GM12878 (cell line): Measurements from ENCODE around the gene ABCB10. TPM values are rescaled to one million over a fixed set of nuclear protein-coding genes. Genes with fewer than 3 reads are reported as not detected.

ENCODE experiments used
- ATF2 ChIP-seq: IDR thresholded peaks from 2 replicates; pipeline ENCODE4 v1.6.1; 2012; ENCODE audit warnings: low read length, inconsistent platforms
- CREM ChIP-seq: IDR thresholded peaks from 2 replicates; pipeline ENCODE4 v1.6.1; 2014; ENCODE audit warnings: antibody characterized with exemption, low read depth
- CUX1 ChIP-seq: IDR thresholded peaks from 2 replicates; pipeline ENCODE4 v1.6.1; 2012; ENCODE audit warnings: improper control_type of control experiment, low read depth, low read length; ENCODE audit not compliant: insufficient replicate concordance
- E2F4 ChIP-seq: IDR thresholded peaks from 2 replicates; pipeline ENCODE4 v1.6.1; 2012; ENCODE audit warnings: low read depth, low read length, improper control_type of control experiment
- ESRRA ChIP-seq: IDR thresholded peaks from 2 replicates; pipeline ENCODE4 v1.6.1; 2012; ENCODE audit warnings: mild to moderate bottlenecking, low read length, improper control_type of control experiment
- FOXK2 ChIP-seq: fragments of 450-650 bp; IDR thresholded peaks from 2 replicates; pipeline ENCODE4 v1.6.1; 2017; ENCODE audit warnings: mild to moderate bottlenecking, moderate library complexity
- NKRF ChIP-seq: fragments of 450-650 bp; conservative IDR thresholded peaks from 2 replicates; pipeline ENCODE4 v1.6.1; 2017; ENCODE audit warnings: mild to moderate bottlenecking, moderate library complexity
- PAX5 ChIP-seq: IDR thresholded peaks from 2 replicates; pipeline ENCODE4 v1.6.1; 2011; ENCODE audit warnings: low read depth, low read length, borderline replicate concordance
- PML ChIP-seq: IDR thresholded peaks from 2 replicates; pipeline ENCODE4 v1.6.1; 2012; ENCODE audit warnings: low read length, inconsistent platforms
- POU2F2 ChIP-seq: IDR thresholded peaks from 3 replicates; pipeline ENCODE4 v1.6.1; 2011; ENCODE audit warnings: low read depth, mild to moderate bottlenecking, low read length, borderline replicate concordance
- RB1 ChIP-seq: fragments of 450-650 bp; formaldehyde crosslinking; IDR thresholded peaks from 2 replicates; pipeline ENCODE4 v1.6.1; 2017; ENCODE audit warnings: mild to moderate bottlenecking, borderline replicate concordance
- RFX5 ChIP-seq: IDR thresholded peaks from 2 replicates; pipeline ENCODE4 v1.6.1; 2011; ENCODE audit warnings: low read depth, low read length, improper control_type of control experiment
- SP1 ChIP-seq: IDR thresholded peaks from one replicate; pipeline ENCODE4 v1.6.1; 2011; ENCODE audit warnings: low read depth, low read length
- SPI1 ChIP-seq: IDR thresholded peaks from 2 replicates; pipeline ENCODE4 v1.6.1; 2011; ENCODE audit warnings: low read depth, mild to moderate bottlenecking, low read length, moderate library complexity, borderline replicate concordance; ENCODE audit not compliant: insufficient read depth
- ZNF622 ChIP-seq: fragments of 450-650 bp; IDR thresholded peaks from 2 replicates; pipeline ENCODE4 v1.6.1; 2017; ENCODE audit warnings: mild to moderate bottlenecking, inconsistent platforms
- polyA plus RNA-seq, 11 experiments: library from polyadenylated mRNA; depleted of rRNA in 4 of 11; unstranded in 6 of 11; stranded (reverse) in 5 of 11; fragments of >200 nt; fragmentation: Nextera tagmentation in 4 of 11; fragmentation: Illumina TruSeq in 1 of 11; extraction: Ambion mirVana in 4 of 11; extraction: Trizol in 1 of 11; gene quantifications; 1 replicate in 1 of 11; 2 replicates in 10 of 11; pipeline versions ENCODE4 v1.2.1 to v1.2.3, GENCODE V29; 2011 to 2016; ENCODE audit warnings: inconsistent platforms in 2 of 11, missing spikeins in 2 of 11, low read depth in 1 of 11
- total RNA-seq, 4 experiments: library from RNA; depleted of rRNA in 3 of 4; stranded (reverse); fragments of >200 nt in 3 of 4; fragmentation: Illumina TruSeq in 1 of 4; extraction: Trizol in 1 of 4; gene quantifications; 2 replicates each; pipeline versions ENCODE4 v1.2.1 to v1.2.3, GENCODE V29; 2013 to 2021

ABCB10 gene
- total and polyA plus RNA-seq, 10 of the 15 experiments (the other 5 are each of a cell fraction or from before 2014, with no cell fraction given), result 8.0 to 30.5 (median 16.7) TPM

GRCh38 chr1:229507951-229508822 lies 50.3 kb downstream of the ABCB10 start, which contains the start of gene NUP133 (continued):
- TF ChIP-seq SPI1 (no peak), NKRF (peak; percentile 84; the same call in 1 of the 2 replicates), ATF2 (no peak), PML (peak; percentile 91), CUX1 (no peak), POU2F2 (peak; percentile 55; the same call in 2 of the 3 replicates), SP1 (no peak), RFX5 (0 out of 2 replicates have a peak, but pooled peaks have one; percentile 39), E2F4 (peak; percentile 94), CREM (peak; percentile 99), PAX5 (peak; percentile 29; the same call in 1 of the 2 replicates), ZNF622 (no peak), FOXK2 (no peak), ESRRA (no peak), RB1 (peak; percentile 80; the same call in 1 of the 2 replicates)
